VCaP (cell line): ENCODE data around the gene SLX4IP.

ENCODE experiments used
- H3K27ac ChIP-seq: fragments of 450-650 bp; 2 replicates; pipeline ENCODE4 v1.5.1; 2017
- CTCF ChIP-seq: fragments of 450-650 bp; conservative IDR thresholded peaks from 2 replicates; pipeline ENCODE4 v1.5.1; 2017; ENCODE audit warnings: mild to moderate bottlenecking, moderate library complexity

The SLX4IP gene

GRCh38 chr20:10550204-10551118 is 115.4 kb downstream of the SLX4IP start:
- TF ChIP-seq CTCF, result no peak
- peak overlapping the region; percentile 61 for H3K27ac ChIP-seq

- no peak overlapping the region; the same call in 1 of the 2 replicates for H3K27ac ChIP-seq
- no peak for TF ChIP-seq CTCF
These were observed 116.9 kb downstream of the SLX4IP start for GRCh38 chr20:10551732-10552724.

GRCh38 chr20:10553326-10553984 is 118.3 kb downstream of the SLX4IP start:
- H3K27ac ChIP-seq, result no peak overlapping the region
- peak; percentile 90 for TF ChIP-seq CTCF

GRCh38 chr20:10554285-10554684 is 119.2 kb downstream of the SLX4IP start:
- no peak for TF ChIP-seq CTCF
- no peak overlapping the region for H3K27ac ChIP-seq

GRCh38 chr20:10555393-10555792 is 120.3 kb downstream of the SLX4IP start:
- TF ChIP-seq CTCF, result no peak
- H3K27ac ChIP-seq, result no peak overlapping the region

GRCh38 chr20:10555865-10556308 is 120.8 kb downstream of the SLX4IP start:
- H3K27ac ChIP-seq, result no peak overlapping the region
- TF ChIP-seq CTCF, result no peak
